ENCODE data around the gene MCRS1. TPM values are rescaled to one million over a fixed set of nuclear protein-coding genes. Genes with fewer than 3 reads are reported as not detected.

The MCRS1 gene
- total and polyA plus RNA-seq, 4 donors: 20.0 to 33.1 (median 26.1) TPM

GRCh38 chr12:49609875-49610154, 41.9 kb upstream of the MCRS1 start:
- WGBS: 88% methylated on average over 1 of the region's 1 CpG
- Histone ChIP-seq H3K9me3 (ENCODE audit: control insufficient read depth in 4 of 4, low read length in 3 of 4) (no peaks in the 10 kb centered on the region), H3K27ac (ENCODE audit: low read depth in 1 of 2, low read length in 2 of 2) (no peak overlapping the region), H3K36me3 (ENCODE audit: control insufficient read depth in 4 of 4, insufficient read depth in 3 of 4, low read depth in 1 of 4, low read length in 3 of 4) (no peaks in the 10 kb centered on the region), H3K4me1 (ENCODE audit: control insufficient read depth in 4 of 4, insufficient read depth in 4 of 4, low read length in 3 of 4) (peaks cover 0 to 5% (median 2%) of the 10 kb centered on the region in 4 donors), H3K9ac (ENCODE audit: low read depth in 1 of 2, low read length in 2 of 2) (no peak overlapping the region), H3K27me3 (ENCODE audit: control insufficient read depth in 4 of 4, insufficient read depth in 4 of 4, low read length in 3 of 4) (no peaks in the 10 kb centered on the region), H3K4me3 (ENCODE audit: low read depth in 1 of 3, low read length in 3 of 3) (no peak overlapping the region)
- DNase-seq (ENCODE audit: low spot score): no peak
- TF ChIP-seq MAX (IDR thresholded peaks at IDR 0.05): no peak
- no peak for TF ChIP-seq HNF4G (IDR thresholded peaks at IDR 0.05)
- no peak for TF ChIP-seq RAD21 (IDR thresholded peaks at IDR 0.05)
- TF ChIP-seq EGR1 (IDR thresholded peaks at IDR 0.05; ENCODE audit: low read depth in 2 of 2): no peak
- no peak for TF ChIP-seq FOXA1 (IDR thresholded peaks at IDR 0.05)
- TF ChIP-seq NR2F2 (IDR thresholded peaks at IDR 0.05): no peak
- TF ChIP-seq JUND (IDR thresholded peaks at IDR 0.05): no peak
- no peak for TF ChIP-seq GABPA (IDR thresholded peaks at IDR 0.05 in 1 of 2, conservative IDR thresholded peaks at IDR 0.05 in 1 of 2)
- TF ChIP-seq RXRA (IDR thresholded peaks at IDR 0.05): no peak
- TF ChIP-seq, protein P1, sequence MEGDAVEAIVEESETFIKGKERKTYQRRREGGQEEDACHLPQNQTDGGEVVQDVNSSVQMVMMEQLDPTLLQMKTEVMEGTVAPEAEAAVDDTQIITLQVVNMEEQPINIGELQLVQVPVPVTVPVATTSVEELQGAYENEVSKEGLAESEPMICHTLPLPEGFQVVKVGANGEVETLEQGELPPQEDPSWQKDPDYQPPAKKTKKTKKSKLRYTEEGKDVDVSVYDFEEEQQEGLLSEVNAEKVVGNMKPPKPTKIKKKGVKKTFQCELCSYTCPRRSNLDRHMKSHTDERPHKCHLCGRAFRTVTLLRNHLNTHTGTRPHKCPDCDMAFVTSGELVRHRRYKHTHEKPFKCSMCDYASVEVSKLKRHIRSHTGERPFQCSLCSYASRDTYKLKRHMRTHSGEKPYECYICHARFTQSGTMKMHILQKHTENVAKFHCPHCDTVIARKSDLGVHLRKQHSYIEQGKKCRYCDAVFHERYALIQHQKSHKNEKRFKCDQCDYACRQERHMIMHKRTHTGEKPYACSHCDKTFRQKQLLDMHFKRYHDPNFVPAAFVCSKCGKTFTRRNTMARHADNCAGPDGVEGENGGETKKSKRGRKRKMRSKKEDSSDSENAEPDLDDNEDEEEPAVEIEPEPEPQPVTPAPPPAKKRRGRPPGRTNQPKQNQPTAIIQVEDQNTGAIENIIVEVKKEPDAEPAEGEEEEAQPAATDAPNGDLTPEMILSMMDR (IDR thresholded peaks at IDR 0.05; ENCODE audit: low read depth, low read length, missing input control): no peak
- TF ChIP-seq HNF4A (conservative IDR thresholded peaks at IDR 0.05): no peak
- no peak for TF ChIP-seq YY1 (IDR thresholded peaks at IDR 0.05)
- TF ChIP-seq TAF1 (conservative IDR thresholded peaks at IDR 0.05): no peak
- TF ChIP-seq, protein P2, sequence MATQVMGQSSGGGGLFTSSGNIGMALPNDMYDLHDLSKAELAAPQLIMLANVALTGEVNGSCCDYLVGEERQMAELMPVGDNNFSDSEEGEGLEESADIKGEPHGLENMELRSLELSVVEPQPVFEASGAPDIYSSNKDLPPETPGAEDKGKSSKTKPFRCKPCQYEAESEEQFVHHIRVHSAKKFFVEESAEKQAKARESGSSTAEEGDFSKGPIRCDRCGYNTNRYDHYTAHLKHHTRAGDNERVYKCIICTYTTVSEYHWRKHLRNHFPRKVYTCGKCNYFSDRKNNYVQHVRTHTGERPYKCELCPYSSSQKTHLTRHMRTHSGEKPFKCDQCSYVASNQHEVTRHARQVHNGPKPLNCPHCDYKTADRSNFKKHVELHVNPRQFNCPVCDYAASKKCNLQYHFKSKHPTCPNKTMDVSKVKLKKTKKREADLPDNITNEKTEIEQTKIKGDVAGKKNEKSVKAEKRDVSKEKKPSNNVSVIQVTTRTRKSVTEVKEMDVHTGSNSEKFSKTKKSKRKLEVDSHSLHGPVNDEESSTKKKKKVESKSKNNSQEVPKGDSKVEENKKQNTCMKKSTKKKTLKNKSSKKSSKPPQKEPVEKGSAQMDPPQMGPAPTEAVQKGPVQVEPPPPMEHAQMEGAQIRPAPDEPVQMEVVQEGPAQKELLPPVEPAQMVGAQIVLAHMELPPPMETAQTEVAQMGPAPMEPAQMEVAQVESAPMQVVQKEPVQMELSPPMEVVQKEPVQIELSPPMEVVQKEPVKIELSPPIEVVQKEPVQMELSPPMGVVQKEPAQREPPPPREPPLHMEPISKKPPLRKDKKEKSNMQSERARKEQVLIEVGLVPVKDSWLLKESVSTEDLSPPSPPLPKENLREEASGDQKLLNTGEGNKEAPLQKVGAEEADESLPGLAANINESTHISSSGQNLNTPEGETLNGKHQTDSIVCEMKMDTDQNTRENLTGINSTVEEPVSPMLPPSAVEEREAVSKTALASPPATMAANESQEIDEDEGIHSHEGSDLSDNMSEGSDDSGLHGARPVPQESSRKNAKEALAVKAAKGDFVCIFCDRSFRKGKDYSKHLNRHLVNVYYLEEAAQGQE (IDR thresholded peaks at IDR 0.05): no peak
- no peak for TF ChIP-seq FOXA2 (IDR thresholded peaks at IDR 0.05)
- TF ChIP-seq ATF3 (IDR thresholded peaks at IDR 0.05): no peak
- TF ChIP-seq SP1 (IDR thresholded peaks at IDR 0.05): no peak

- TF ChIP-seq, protein P2 (IDR thresholded peaks at IDR 0.05): no peak
- TF ChIP-seq, protein P1 (IDR thresholded peaks at IDR 0.05; ENCODE audit: low read depth, low read length, missing input control): no peak
- TF ChIP-seq FOXA2 (IDR thresholded peaks at IDR 0.05): no peak
- TF ChIP-seq GABPA (IDR thresholded peaks at IDR 0.05 in 1 of 2, conservative IDR thresholded peaks at IDR 0.05 in 1 of 2): no peak
- TF ChIP-seq RXRA (IDR thresholded peaks at IDR 0.05): no peak
- no peak for TF ChIP-seq JUND (IDR thresholded peaks at IDR 0.05)
- no peak for TF ChIP-seq TAF1 (conservative IDR thresholded peaks at IDR 0.05)
- H3K9ac ChIP-seq (ENCODE audit: low read depth in 1 of 2, low read length in 2 of 2): no peak overlapping the region
- H3K4me3 ChIP-seq (ENCODE audit: low read depth in 1 of 3, low read length in 3 of 3): no peak overlapping the region
- no peaks in the 10 kb centered on the region for H3K9me3 ChIP-seq (ENCODE audit: control insufficient read depth in 4 of 4, low read length in 3 of 4)
- H3K27me3 ChIP-seq (ENCODE audit: control insufficient read depth in 4 of 4, insufficient read depth in 4 of 4, low read length in 3 of 4): no peaks in the 10 kb centered on the region
- 99% methylated on average over 2 of the region's 2 CpGs for WGBS
- peaks cover 0 to 5% (median 2%) of the 10 kb centered on the region in 4 donors for H3K4me1 ChIP-seq (ENCODE audit: control insufficient read depth in 4 of 4, insufficient read depth in 4 of 4, low read length in 3 of 4)
- no peak for DNase-seq (ENCODE audit: low spot score)
- H3K27ac ChIP-seq (ENCODE audit: low read depth in 1 of 2, low read length in 2 of 2): no peak overlapping the region
- no peaks in the 10 kb centered on the region for H3K36me3 ChIP-seq (ENCODE audit: control insufficient read depth in 4 of 4, insufficient read depth in 3 of 4, low read depth in 1 of 4, low read length in 3 of 4)
Observed at GRCh38 chr12:49609059-49609874, 41.3 kb upstream of the MCRS1 start.
